Spinal cord (tissue), 10 donors: Measurements from ENCODE around the gene IGSF3. TPM values are rescaled to one million over a fixed set of nuclear protein-coding genes. Genes with fewer than 3 reads are reported as not detected.

Experiments
- DNase-seq, 6 donors: peaks; one replicate each; pipeline versions ENCODE4 v3.0.0 to v3.0.0-alpha.2; 2013 to 2015; ENCODE audit warnings: low spot score in 6 of 6, low read depth in 4 of 6
- H3K27ac ChIP-seq: one replicate; pipeline ENCODE4 v1.5.1; 2013; ENCODE audit warnings: low read depth, low read length, control low read depth
- H3K27me3 ChIP-seq: one replicate; pipeline ENCODE4 v1.6.1; 2013; ENCODE audit warnings: low read length; ENCODE audit not compliant: control insufficient read depth, insufficient read depth
- H3K36me3 ChIP-seq: one replicate; pipeline ENCODE4 v1.6.1; 2013; ENCODE audit warnings: low read length; ENCODE audit not compliant: control insufficient read depth, insufficient read depth
- H3K4me1 ChIP-seq: one replicate; pipeline ENCODE4 v1.6.1; 2013; ENCODE audit warnings: low read length; ENCODE audit not compliant: control insufficient read depth, insufficient read depth
- H3K4me3 ChIP-seq: one replicate; pipeline ENCODE4 v1.5.1; 2013; ENCODE audit warnings: low read depth, low read length, control low read depth
- H3K9me3 ChIP-seq: one replicate; pipeline ENCODE4 v1.6.1; 2013; ENCODE audit warnings: low read length; ENCODE audit not compliant: control insufficient read depth, insufficient read depth
- WGBS: methylation state at CpG from one replicate; pipeline ENCODE4 v1.1.5; 2013; ENCODE audit warnings: missing lambda C conversion rate; ENCODE audit not compliant: insufficient coverage; 5-methylcytosine and 5-hydroxymethylcytosine counted together
- polyA plus RNA-seq, 2 donors: library from polyadenylated mRNA; unstranded; fragments of 120-200 nt; gene quantifications; one replicate each; pipeline ENCODE4 v1.2.1, GENCODE V29; 2013; ENCODE audit not compliant: insufficient read length in 2 of 2
- total RNA-seq, 2 donors: library from RNA; depleted of rRNA in 1 of 2; stranded (reverse); fragments of 120-200 nt in 1 of 2; fragments of >200 nt in 1 of 2; gene quantifications; one replicate each; pipeline versions ENCODE4 v1.2.3 to v1.2.4, GENCODE V29; 2013 to 2014
- donor health status: healthy.

Gene IGSF3
- total and polyA plus RNA-seq, 4 donors = 25.7 to 52.4 (median 45.3) TPM

GRCh38 chr1:116577759-116578314 is 89.7 kb downstream of the IGSF3 start:
- DNase-seq = peak in 1 of 6 donors; percentile 24
- Histone ChIP-seq H3K36me3 (peaks cover 8% of the 10 kb centered on the region), H3K4me1 (peaks cover 6% of the 10 kb centered on the region), H3K27me3 (no peaks in the 10 kb centered on the region), H3K27ac (no peak overlapping the region), H3K9me3 (no peaks in the 10 kb centered on the region), H3K4me3 (no peak overlapping the region)
- WGBS = 83% methylated on average over 4 of the region's 5 CpGs

GRCh38 chr1:116574581-116575291 is 92.8 kb downstream of the IGSF3 start:
- Histone ChIP-seq H3K4me1 (peaks cover 18% of the 10 kb centered on the region), H3K27ac (no peak overlapping the region), H3K27me3 (peaks cover 10% of the 10 kb centered on the region), H3K4me3 (no peak overlapping the region), H3K36me3 (peaks cover 10% of the 10 kb centered on the region), H3K9me3 (no peaks in the 10 kb centered on the region)
- 35% methylated on average over 9 of the region's 11 CpGs for WGBS
- peak; percentile 54 to 94 (median 80) for DNase-seq

DNA sequence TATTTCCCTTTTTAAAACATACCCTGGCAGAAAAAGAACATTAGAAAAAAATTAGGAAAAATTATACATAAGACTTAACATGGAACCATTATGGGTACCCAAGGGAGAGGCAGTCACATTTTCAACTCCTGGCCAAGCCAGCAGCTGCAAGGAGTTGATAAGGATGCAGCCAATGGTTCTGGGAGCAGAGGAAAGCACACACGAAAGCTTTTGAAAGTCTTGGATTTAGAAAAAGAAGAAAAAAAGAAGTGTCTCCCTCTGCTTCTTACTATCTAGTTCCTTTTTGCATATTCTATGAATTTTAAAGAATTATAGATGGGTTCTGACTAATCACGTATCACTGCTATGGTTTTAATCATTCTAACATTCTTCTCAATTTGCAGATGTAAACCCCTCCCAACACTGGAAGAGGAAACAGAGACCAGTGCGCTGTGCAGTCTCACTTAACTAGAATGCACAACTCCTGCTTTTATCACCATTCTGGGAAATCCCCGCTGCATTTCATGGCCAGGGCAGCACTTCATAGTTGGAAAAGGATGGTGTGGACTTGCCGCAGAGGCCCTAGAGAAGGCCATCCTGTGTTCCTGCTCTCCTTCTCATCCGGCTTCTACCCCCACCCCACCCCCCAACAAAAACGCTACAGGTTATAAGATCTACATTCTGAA is 94.0 kb downstream of the IGSF3 start:
- WGBS = no CpG with 5 or more reads among the region's 7 CpGs
- Histone ChIP-seq H3K36me3 (peaks cover 7% of the 10 kb centered on the region), H3K4me1 (peaks cover 14% of the 10 kb centered on the region), H3K4me3 (no peak overlapping the region), H3K27me3 (peaks cover 10% of the 10 kb centered on the region), H3K9me3 (no peaks in the 10 kb centered on the region), H3K27ac (no peak overlapping the region)
- peak in 1 of 6 donors; percentile 36 for DNase-seq

DNA sequence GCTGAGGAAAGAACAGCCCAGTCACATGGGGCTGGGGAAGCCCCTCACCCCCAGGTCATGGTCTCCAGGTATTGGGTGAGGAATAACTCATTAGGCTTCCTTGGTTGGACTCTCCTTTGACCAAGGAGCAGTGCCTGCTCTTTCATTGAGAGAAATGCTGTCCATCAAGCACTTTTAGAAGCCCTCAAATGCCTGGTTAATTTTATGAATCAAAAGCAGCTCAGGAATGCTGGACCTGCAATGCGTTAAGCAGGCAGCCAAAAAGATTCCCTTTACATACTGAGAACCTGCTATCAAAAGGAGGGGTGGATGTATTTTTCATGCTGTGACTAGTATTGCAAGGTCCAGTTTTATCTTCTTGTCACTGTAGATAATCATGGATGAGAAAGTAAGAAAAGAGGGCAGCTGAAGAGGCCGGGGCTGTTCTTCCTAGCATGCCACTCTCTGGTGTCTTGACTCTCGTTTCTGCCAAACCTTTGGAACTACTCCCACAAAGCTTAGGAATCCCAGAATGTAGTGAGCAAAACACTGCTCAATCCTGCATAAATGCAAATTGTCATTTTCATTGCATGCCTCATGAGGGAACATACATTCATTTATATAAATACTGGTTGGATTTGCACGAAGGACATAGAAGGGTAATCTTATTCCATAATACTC is 94.6 kb downstream of the IGSF3 start:
- WGBS = 39% methylated on average over 2 of the region's 4 CpGs
- no peak overlapping the region for H3K4me3 ChIP-seq
- H3K36me3 ChIP-seq = peaks cover 7% of the 10 kb centered on the region
- H3K27ac ChIP-seq = no peak overlapping the region
- no peaks in the 10 kb centered on the region for H3K9me3 ChIP-seq
- DNase-seq = peak in 1 of 6 donors; percentile 53
- peaks cover 10% of the 10 kb centered on the region for H3K27me3 ChIP-seq
- H3K4me1 ChIP-seq = peaks cover 14% of the 10 kb centered on the region

- peaks cover 7% of the 10 kb centered on the region for H3K36me3 ChIP-seq
- no CpG with 5 or more reads among the region's 2 CpGs for WGBS
Measured at GRCh38 chr1:116572099-116572498, 95.4 kb downstream of the IGSF3 start.

DNA sequence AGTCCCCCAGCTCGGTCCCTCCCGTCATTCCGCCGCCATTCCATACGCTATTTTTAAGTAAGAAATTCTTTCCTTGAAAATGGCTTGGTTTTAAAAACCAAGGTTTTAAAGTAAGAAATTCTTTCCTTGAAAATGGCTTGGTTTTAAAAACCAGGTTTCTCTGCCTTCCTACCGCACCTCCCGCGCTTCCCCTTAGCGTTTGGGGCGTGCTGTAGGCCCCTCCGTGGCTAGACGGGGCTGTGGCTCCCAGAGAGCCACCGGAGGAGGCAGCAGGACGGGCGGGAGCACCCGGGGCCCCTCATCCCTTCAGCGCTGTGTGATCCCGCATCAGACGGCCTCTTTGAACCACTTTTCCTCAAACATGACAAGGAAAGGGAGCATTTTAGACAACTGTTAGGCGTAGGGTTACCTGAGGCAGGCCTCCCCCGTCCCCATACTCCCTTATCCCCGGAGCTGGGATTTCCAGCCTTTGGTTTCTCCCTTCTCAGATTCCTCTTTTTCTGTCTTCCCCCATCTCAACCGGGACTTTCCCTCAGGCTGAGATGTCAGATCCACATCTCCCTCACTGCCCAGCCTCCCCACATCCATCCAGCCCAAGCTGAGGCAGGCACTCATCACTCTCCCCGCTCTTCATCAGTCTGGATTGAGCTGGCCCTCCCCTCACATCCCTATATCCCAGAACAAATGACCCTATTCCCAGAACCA is 96.2 kb downstream of the IGSF3 start:
- H3K9me3 ChIP-seq = no peaks in the 10 kb centered on the region
- WGBS = 16% methylated on average over 19 of the region's 24 CpGs

More at GRCh38 chr1:116572099-116572498, 95.4 kb downstream of the IGSF3 start:
- Histone ChIP-seq H3K27ac (no peak overlapping the region), H3K27me3 (peaks cover 10% of the 10 kb centered on the region), H3K9me3 (no peaks in the 10 kb centered on the region), H3K4me1 (peaks cover 14% of the 10 kb centered on the region), H3K4me3 (no peak overlapping the region)
- no peak for DNase-seq

DNA sequence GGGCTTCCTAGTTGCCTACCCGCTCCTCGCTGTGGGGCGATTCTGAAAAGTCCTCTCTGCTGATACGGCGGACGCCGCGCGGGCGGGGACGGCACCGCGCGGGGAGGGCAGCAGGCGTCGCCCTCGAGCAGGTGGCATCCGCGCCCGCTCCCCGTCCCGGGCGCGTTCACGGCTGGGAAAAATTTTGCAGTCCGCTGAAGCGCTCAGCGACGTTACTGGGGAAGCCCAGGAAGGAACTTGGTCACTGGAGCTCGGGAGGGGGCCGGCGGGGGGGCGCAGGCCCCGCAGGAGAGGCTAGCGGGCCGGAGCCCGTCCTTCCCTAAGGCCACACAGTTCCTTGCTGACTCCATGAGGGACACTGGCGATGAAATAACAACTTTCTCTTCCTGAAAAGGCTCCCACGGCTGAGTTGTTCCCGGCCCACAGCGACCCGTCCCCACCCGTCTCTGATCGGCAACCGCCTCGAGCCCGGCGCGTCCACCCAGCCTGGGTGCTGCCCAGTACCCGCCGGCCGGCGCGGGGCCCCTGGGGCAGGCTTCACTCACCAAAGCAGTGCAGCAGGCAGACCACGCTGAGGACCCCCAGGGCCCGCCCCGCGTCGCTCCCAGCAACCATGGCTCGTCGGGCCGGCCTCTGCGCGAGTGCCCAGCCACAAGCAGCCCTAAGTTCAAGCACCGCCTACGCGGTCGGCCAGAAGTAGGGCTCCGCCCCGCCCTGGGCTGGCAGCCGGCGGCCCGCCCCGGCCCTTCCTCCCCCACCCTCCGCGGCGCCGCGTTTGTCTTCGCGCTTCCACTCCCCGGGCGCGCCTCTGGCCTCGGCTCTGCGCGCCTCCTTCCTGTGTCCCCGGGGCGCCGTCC is 96.9 kb downstream of the IGSF3 start, which contains the start of gene CD58:
Gene CD58 (minus strand): TSS at position 669 of the 857 bp plus-strand sequence. CDS start 54 bp downstream, at position 615.
- DNase-seq = peak in 5 of 6 donors; percentile 38 to 88 (median 58)
- Histone ChIP-seq H3K4me1 (peaks cover 14% of the 10 kb centered on the region), H3K27me3 (peaks cover 10% of the 10 kb centered on the region), H3K27ac (peak within 1 kb of the TSS; percentile 90), H3K36me3 (peaks cover 3% of the 10 kb centered on the region), H3K9me3 (no peaks in the 10 kb centered on the region), H3K4me3 (peak within 1 kb of the TSS; percentile 70)
- WGBS = under 1% methylated on average over 87 of the region's 90 CpGs

More for the DNA sequence above, 96.2 kb downstream of the IGSF3 start:
- Histone ChIP-seq H3K27me3 (peaks cover 10% of the 10 kb centered on the region), H3K27ac (peak overlapping the region; percentile 22), H3K4me1 (peaks cover 14% of the 10 kb centered on the region), H3K4me3 (peak overlapping the region; percentile 70), H3K36me3 (peaks cover 7% of the 10 kb centered on the region)
- no peak for DNase-seq

- Histone ChIP-seq H3K4me3 (peak overlapping the region; percentile 70), H3K4me1 (peaks cover 14% of the 10 kb centered on the region), H3K9me3 (no peaks in the 10 kb centered on the region), H3K27ac (no peak overlapping the region), H3K27me3 (peaks cover 10% of the 10 kb centered on the region), H3K36me3 (peaks cover 3% of the 10 kb centered on the region)
- 35% methylated on average over 22 of the region's 22 CpGs for WGBS
- peak in 2 of 6 donors; percentile 6 to 26 for DNase-seq
Measured at GRCh38 chr1:116569776-116570357, 97.7 kb downstream of the IGSF3 start.
